ENCODE results near the gene SEPTIN10. TPM values are rescaled to one million over a fixed set of nuclear protein-coding genes. Genes with fewer than 3 reads are reported as not detected.
"Not testable (repeated sequence)": the region's sequence is repeated elsewhere in the genome, so short reads cannot be mapped to it uniquely, and the experiment has no call there.

The SEPTIN10 gene
- total RNA-seq, 1 experiment from 2014 or later: 76.8 TPM

- in situ Hi-C loops (cut with HindIII; ENCODE audit: low pct_unique_long_range_greater_than_20kb, low sequenced_read_pairs): no loop called here
- DNase-seq (ENCODE audit: low read depth): no peak
Measured at GRCh38 chr2:109563288-109563687, 50.5 kb downstream of the SEPTIN10 start.

- in situ Hi-C loops (cut with HindIII; ENCODE audit: low pct_unique_long_range_greater_than_20kb, low sequenced_read_pairs): no loop called here
- peak; percentile 87 for DNase-seq (ENCODE audit: low read depth)
Measured at GRCh38 chr2:109562421-109562820, 51.3 kb downstream of the SEPTIN10 start.

DNA sequence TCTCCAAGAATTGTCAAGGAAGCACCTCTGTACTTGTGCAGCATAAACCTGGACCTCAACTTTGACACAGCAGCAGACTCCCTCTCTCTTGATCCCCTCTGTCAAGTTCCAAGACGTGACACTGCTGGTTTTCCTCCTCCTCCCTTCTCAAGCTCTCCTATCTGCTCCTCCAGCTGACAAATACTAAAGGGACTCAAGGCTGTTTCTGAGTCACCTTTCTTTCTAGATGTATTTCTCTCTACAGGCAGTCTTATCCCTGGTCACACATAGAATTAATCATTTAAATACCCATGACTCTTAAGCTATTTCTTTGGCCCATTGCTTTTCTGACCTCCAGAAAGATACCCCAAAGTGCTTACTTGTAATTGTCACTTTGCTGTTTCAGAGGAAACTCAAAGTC lies 53.5 kb downstream of the SEPTIN10 start:
- peak; percentile 69 for DNase-seq (ENCODE audit: low read depth)
- in situ Hi-C loops (cut with HindIII; ENCODE audit: low pct_unique_long_range_greater_than_20kb, low sequenced_read_pairs): no loop called here

- in situ Hi-C loops (cut with HindIII; ENCODE audit: low pct_unique_long_range_greater_than_20kb, low sequenced_read_pairs): no loop called here
- peak; percentile 88 for DNase-seq (ENCODE audit: low read depth)
Measured at GRCh38 chr2:109558076-109558882, 55.5 kb downstream of the SEPTIN10 start.

- in situ Hi-C loops (cut with HindIII; ENCODE audit: low pct_unique_long_range_greater_than_20kb, low sequenced_read_pairs): no loop called here
- DNase-seq (ENCODE audit: low read depth): no peak
Measured at GRCh38 chr2:109557309-109557708, 56.5 kb downstream of the SEPTIN10 start.

DNA sequence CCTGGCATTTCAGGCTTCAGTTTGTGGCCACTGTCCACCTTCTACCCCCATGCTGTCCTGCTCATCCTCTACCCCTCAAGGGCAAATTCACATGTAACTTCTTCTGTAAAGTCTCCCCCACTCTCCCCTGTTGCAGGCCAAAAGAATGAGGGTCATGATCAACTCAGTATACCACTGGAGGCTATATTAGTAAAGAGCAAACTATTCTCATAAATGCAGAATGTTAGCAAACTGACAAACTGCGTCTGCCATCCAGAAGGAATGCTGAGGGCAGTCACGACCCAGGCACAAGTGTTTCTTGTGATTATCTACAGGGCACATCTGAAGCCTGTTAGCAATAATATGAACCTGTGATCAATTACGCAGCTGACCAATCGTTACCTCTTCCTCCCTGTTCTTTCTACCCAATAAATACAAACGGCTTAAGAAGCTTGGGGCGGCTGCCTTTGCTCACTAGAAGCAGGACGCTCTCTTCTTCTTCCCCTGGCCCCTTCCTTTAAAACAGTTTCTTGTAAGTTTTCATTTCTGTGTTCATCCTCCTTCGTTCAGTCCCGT lies 58.3 kb downstream of the SEPTIN10 start:
- in situ Hi-C loops (cut with HindIII; ENCODE audit: low pct_unique_long_range_greater_than_20kb, low sequenced_read_pairs): no loop called here
- no peak for DNase-seq (ENCODE audit: low read depth)

- in situ Hi-C loops (cut with HindIII; ENCODE audit: low pct_unique_long_range_greater_than_20kb, low sequenced_read_pairs): no loop called here
- no peak for DNase-seq (ENCODE audit: low read depth)
Measured at GRCh38 chr2:109554758-109555157, 59.0 kb downstream of the SEPTIN10 start.

DNA sequence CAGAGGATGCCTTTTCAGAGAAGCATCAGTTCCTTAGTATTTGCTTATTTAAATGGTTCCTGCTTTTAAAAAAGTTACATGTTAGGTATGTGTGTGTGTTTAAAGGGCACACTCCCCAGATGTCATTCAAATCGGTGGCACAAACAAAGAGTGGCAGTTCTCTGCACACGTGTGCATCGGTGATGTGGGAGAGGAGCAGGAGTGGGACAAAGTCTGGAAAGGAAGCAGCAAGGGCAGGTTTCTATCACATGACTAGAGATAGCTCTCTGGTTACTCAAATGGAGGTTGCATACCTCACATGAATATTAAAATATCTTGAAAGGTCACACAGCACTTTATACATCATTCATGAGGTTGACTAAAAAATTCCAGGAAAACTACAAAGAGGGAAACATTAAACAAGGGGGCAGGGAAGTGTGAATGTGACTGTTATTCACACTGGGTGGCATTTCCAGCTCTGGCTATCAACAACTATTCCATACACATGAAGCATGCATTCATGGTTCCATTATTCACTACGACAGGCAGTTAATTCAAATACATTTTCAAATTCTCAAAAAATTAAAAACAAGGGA lies 64.7 kb downstream of the SEPTIN10 start:
- DNase-seq (ENCODE audit: low read depth): peak; percentile 65
- in situ Hi-C loops (cut with HindIII; ENCODE audit: low pct_unique_long_range_greater_than_20kb, low sequenced_read_pairs): no loop called here

- DNase-seq (ENCODE audit: low read depth): no peak
- in situ Hi-C loops (cut with HindIII; ENCODE audit: low pct_unique_long_range_greater_than_20kb, low sequenced_read_pairs): no loop called here
Measured at GRCh38 chr2:109547280-109547679, 66.5 kb downstream of the SEPTIN10 start.

DNA sequence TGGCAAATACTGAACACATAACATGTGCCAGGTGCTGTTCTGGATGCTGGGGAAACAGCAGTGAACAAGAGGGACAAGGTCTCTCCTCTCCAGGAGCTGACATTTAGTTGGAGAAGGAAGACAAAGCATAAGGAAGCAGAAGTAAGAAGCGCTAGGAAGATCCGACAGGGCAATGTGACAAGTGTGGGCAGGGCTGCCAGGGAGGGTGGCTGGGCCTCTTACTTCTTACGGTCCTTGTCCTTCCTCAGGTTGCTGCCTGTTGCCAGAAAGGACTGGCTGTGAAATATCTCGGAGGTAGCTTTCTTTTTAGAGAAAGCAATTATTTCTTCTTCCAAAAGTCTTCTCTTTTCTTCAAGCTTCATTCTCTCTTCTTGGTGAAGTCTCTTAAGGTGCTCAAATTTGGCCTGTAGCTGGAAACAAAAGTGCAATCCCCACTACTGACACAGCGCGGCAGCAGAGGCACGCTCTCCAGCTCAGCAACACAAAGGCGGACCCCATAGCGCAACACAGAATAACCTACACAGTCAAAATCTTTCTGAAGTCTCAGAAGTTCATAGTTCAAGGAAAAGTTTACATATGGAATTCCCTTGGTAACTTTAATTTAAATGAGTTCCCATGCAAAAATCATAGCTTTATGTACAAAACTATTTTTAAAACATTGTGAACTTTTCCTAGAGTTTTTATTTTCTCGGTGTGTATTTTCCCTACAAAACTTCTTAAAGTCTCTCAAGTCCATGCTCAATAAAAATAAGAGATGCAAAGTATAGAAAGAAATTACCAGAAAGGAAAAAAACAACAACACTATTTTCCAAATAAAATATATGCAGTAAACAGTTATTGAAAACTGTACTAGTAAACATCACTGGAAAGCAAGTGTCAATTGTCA lies 67.7 kb downstream of the SEPTIN10 start:
- DNase-seq (ENCODE audit: low read depth): peak; percentile 67
- in situ Hi-C loops (cut with HindIII; ENCODE audit: low pct_unique_long_range_greater_than_20kb, low sequenced_read_pairs): no loop called here

DNA sequence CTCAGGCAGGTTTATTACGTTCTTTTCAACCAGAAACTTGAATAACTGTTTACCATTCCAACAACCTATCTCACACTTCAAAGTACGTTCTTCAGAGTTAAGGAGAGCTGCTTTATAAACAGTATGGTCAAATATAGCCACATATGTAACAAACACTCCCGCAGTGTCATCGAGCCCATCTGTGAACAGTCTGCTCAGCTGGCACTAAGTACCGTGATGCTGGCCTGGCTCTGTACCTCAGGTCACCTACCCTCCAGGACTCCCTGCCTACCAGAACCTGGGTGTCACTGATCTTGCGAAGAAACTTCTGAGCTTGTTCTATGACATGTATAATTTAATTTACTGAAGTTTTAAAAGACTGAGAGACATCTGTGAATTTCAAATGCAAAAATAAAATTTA lies 71.4 kb downstream of the SEPTIN10 start:
- in situ Hi-C loops (cut with HindIII; ENCODE audit: low pct_unique_long_range_greater_than_20kb, low sequenced_read_pairs): no loop called here
- DNase-seq (ENCODE audit: low read depth): no peak

- DNase-seq (ENCODE audit: low read depth): no peak
- in situ Hi-C loops (cut with HindIII; ENCODE audit: low pct_unique_long_range_greater_than_20kb, low sequenced_read_pairs): no loop called here
Measured at GRCh38 chr2:109538546-109538945, 75.2 kb downstream of the SEPTIN10 start.

GRCh38 chr2:109537565-109538222 lies 76.1 kb downstream of the SEPTIN10 start:
- in situ Hi-C loops (cut with HindIII; ENCODE audit: low pct_unique_long_range_greater_than_20kb, low sequenced_read_pairs): no loop called here
- DNase-seq (ENCODE audit: low read depth): no peak

DNA sequence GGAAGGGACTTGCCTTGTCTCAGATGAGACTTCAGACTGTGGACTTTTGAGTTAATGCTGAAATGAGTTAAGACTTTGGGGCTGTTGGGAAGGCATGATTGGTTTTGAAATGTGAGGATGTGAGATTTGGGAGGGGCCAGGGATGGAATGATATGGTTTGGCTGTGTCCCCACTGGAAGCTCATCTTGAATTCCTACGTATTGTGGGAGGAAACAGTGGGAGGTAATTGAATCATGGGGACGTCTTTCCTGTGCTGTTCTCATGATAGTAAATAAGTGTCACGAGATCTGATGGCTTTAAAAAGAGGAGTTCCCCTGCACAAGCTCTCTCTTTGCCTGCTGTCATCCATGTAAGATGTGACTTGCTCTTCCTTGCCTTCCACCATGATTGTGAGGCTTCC lies 77.2 kb downstream of the SEPTIN10 start:
- in situ Hi-C loops (cut with HindIII; ENCODE audit: low pct_unique_long_range_greater_than_20kb, low sequenced_read_pairs): not testable (repeated sequence)

GRCh38 chr2:109535217-109535946 lies 78.4 kb downstream of the SEPTIN10 start:
- no peak for DNase-seq (ENCODE audit: low read depth)

More for the DNA sequence above, 77.2 kb downstream of the SEPTIN10 start:
- not testable (repeated sequence) for DNase-seq (ENCODE audit: low read depth)

GRCh38 chr2:109533823-109534222 lies 79.9 kb downstream of the SEPTIN10 start:
- DNase-seq (ENCODE audit: low read depth): no peak
- in situ Hi-C loops (cut with HindIII; ENCODE audit: low pct_unique_long_range_greater_than_20kb, low sequenced_read_pairs): no loop called here

More at GRCh38 chr2:109535217-109535946, 78.4 kb downstream of the SEPTIN10 start:
- in situ Hi-C loops (cut with HindIII; ENCODE audit: low pct_unique_long_range_greater_than_20kb, low sequenced_read_pairs): no loop called here

GRCh38 chr2:109532728-109533076 lies 81.1 kb downstream of the SEPTIN10 start:
- no peak for DNase-seq (ENCODE audit: low read depth)
- in situ Hi-C loops (cut with HindIII; ENCODE audit: low pct_unique_long_range_greater_than_20kb, low sequenced_read_pairs): no loop called here

Data from Caki2 (cell line).